Adipocyte (in vitro differentiated cells): ENCODE measurements around the gene ATP9A.

ENCODE experiments used
- DNase-seq: peaks from one replicate; pipeline ENCODE4 v3.0.0-alpha.2; 2015; ENCODE audit warnings: low read depth
- H3K27me3 ChIP-seq: replicated peaks from 2 replicates; pipeline ENCODE4 v1.7.0; 2013; ENCODE audit warnings: mild to moderate bottlenecking, low read length, moderate library complexity; ENCODE audit not compliant: control insufficient read depth, insufficient read depth
- H3K36me3 ChIP-seq: 2 replicates; pipeline ENCODE4 v1.7.0; 2013; ENCODE audit warnings: low read length, mild to moderate bottlenecking, moderate library complexity; ENCODE audit not compliant: control insufficient read depth, insufficient read depth, severe bottlenecking
- H3K4me1 ChIP-seq: 2 replicates; pipeline ENCODE4 v1.7.0; 2013; ENCODE audit warnings: mild to moderate bottlenecking, low read length, moderate library complexity; ENCODE audit not compliant: control insufficient read depth, insufficient read depth
- H3K4me3 ChIP-seq: 2 replicates; pipeline ENCODE4 v1.7.0; 2013; ENCODE audit warnings: mild to moderate bottlenecking, low read length, moderate library complexity
- H3K9ac ChIP-seq: 2 replicates; pipeline ENCODE4 v1.7.0; 2013; ENCODE audit warnings: mild to moderate bottlenecking, low read length, moderate library complexity
- H3K9me3 ChIP-seq: 2 replicates; pipeline ENCODE4 v1.7.0; 2013; ENCODE audit warnings: mild to moderate bottlenecking, low read length, moderate library complexity; ENCODE audit not compliant: control insufficient read depth

ATP9A gene

GRCh38 chr20:51620432-51620831 lies 147.8 kb downstream of the ATP9A start:
- no peaks in the 10 kb centered on the region for H3K4me1 ChIP-seq
- no peaks in the 10 kb centered on the region for H3K9me3 ChIP-seq
- DNase-seq, result no peak
- no peak overlapping the region for H3K9ac ChIP-seq
- H3K27me3 ChIP-seq, result no peaks in the 10 kb centered on the region
- H3K4me3 ChIP-seq, result no peak overlapping the region
- H3K36me3 ChIP-seq, result peaks cover 81% of the 10 kb centered on the region

- Histone ChIP-seq H3K4me3 (no peak overlapping the region), H3K4me1 (no peaks in the 10 kb centered on the region), H3K27me3 (no peaks in the 10 kb centered on the region), H3K9me3 (no peaks in the 10 kb centered on the region), H3K9ac (no peak overlapping the region), H3K36me3 (peaks cover 79% of the 10 kb centered on the region)
- no peak for DNase-seq
These were observed 152.1 kb downstream of the ATP9A start for GRCh38 chr20:51616060-51616459.

- H3K9ac ChIP-seq, result no peak overlapping the region
- H3K4me1 ChIP-seq, result no peaks in the 10 kb centered on the region
- DNase-seq, result no peak
- no peak overlapping the region for H3K4me3 ChIP-seq
- H3K36me3 ChIP-seq, result peaks cover 84% of the 10 kb centered on the region
- H3K27me3 ChIP-seq, result no peaks in the 10 kb centered on the region
- no peaks in the 10 kb centered on the region for H3K9me3 ChIP-seq
These were observed 153.5 kb downstream of the ATP9A start for GRCh38 chr20:51614687-51615086.

GRCh38 chr20:51613580-51613979 lies 154.6 kb downstream of the ATP9A start:
- Histone ChIP-seq H3K9ac (no peak overlapping the region), H3K4me3 (no peak overlapping the region), H3K36me3 (peaks cover 89% of the 10 kb centered on the region), H3K9me3 (no peaks in the 10 kb centered on the region), H3K27me3 (no peaks in the 10 kb centered on the region), H3K4me1 (no peaks in the 10 kb centered on the region)
- no peak for DNase-seq

GRCh38 chr20:51612896-51613295 lies 155.3 kb downstream of the ATP9A start:
- Histone ChIP-seq H3K9me3 (no peaks in the 10 kb centered on the region), H3K9ac (no peak overlapping the region), H3K27me3 (no peaks in the 10 kb centered on the region), H3K4me3 (no peak overlapping the region), H3K4me1 (no peaks in the 10 kb centered on the region), H3K36me3 (peaks cover 89% of the 10 kb centered on the region)
- no peak for DNase-seq

- Histone ChIP-seq H3K4me3 (no peak overlapping the region), H3K9ac (no peak overlapping the region), H3K4me1 (no peaks in the 10 kb centered on the region), H3K27me3 (no peaks in the 10 kb centered on the region), H3K36me3 (peaks cover 91% of the 10 kb centered on the region), H3K9me3 (no peaks in the 10 kb centered on the region)
- no peak for DNase-seq
These were observed 156.6 kb downstream of the ATP9A start for GRCh38 chr20:51611625-51611890.

- Histone ChIP-seq H3K36me3 (peaks cover 94% of the 10 kb centered on the region), H3K4me3 (no peak overlapping the region), H3K9me3 (no peaks in the 10 kb centered on the region), H3K9ac (no peak overlapping the region), H3K4me1 (no peaks in the 10 kb centered on the region), H3K27me3 (no peaks in the 10 kb centered on the region)
- peak; percentile 7 for DNase-seq
These were observed 157.2 kb downstream of the ATP9A start for GRCh38 chr20:51610761-51611624.

- no peaks in the 10 kb centered on the region for H3K4me1 ChIP-seq
- peaks cover 90% of the 10 kb centered on the region for H3K36me3 ChIP-seq
- no peak overlapping the region for H3K9ac ChIP-seq
- no peak for DNase-seq
- H3K4me3 ChIP-seq, result no peak overlapping the region
- no peaks in the 10 kb centered on the region for H3K9me3 ChIP-seq
- no peaks in the 10 kb centered on the region for H3K27me3 ChIP-seq
These were observed 158.1 kb downstream of the ATP9A start for GRCh38 chr20:51610111-51610510.

- Histone ChIP-seq H3K4me1 (no peaks in the 10 kb centered on the region), H3K4me3 (no peak overlapping the region), H3K9ac (no peak overlapping the region), H3K36me3 (peaks cover 93% of the 10 kb centered on the region), H3K27me3 (no peaks in the 10 kb centered on the region), H3K9me3 (no peaks in the 10 kb centered on the region)
- no peak for DNase-seq
These were observed 158.9 kb downstream of the ATP9A start for GRCh38 chr20:51609251-51609650.

GRCh38 chr20:51608061-51608460 lies 160.1 kb downstream of the ATP9A start:
- no peak overlapping the region for H3K4me3 ChIP-seq
- peaks cover 92% of the 10 kb centered on the region for H3K36me3 ChIP-seq
- no peaks in the 10 kb centered on the region for H3K9me3 ChIP-seq
- no peak for DNase-seq
- no peak overlapping the region for H3K9ac ChIP-seq
- H3K27me3 ChIP-seq, result no peaks in the 10 kb centered on the region
- no peaks in the 10 kb centered on the region for H3K4me1 ChIP-seq

- Histone ChIP-seq H3K36me3 (peaks cover 86% of the 10 kb centered on the region), H3K4me1 (no peaks in the 10 kb centered on the region), H3K27me3 (no peaks in the 10 kb centered on the region), H3K9me3 (no peaks in the 10 kb centered on the region), H3K4me3 (no peak overlapping the region), H3K9ac (no peak overlapping the region)
- no peak for DNase-seq
These were observed 161.0 kb downstream of the ATP9A start for GRCh38 chr20:51607170-51607569.

GRCh38 chr20:51604851-51605250 lies 163.3 kb downstream of the ATP9A start:
- no peak for DNase-seq
- Histone ChIP-seq H3K4me3 (no peak overlapping the region), H3K36me3 (peaks cover 86% of the 10 kb centered on the region), H3K9ac (no peak overlapping the region), H3K27me3 (no peaks in the 10 kb centered on the region), H3K9me3 (no peaks in the 10 kb centered on the region), H3K4me1 (no peaks in the 10 kb centered on the region)
